Astrocyte (in vitro differentiated cells and primary cell): ENCODE results near the gene TOP2B. TPM values are rescaled to one million over a fixed set of nuclear protein-coding genes. Genes with fewer than 3 reads are reported as not detected.

Experiments used
- DNase-seq: peaks from one replicate; pipeline ENCODE4 v3.0.0-alpha.2; 2010; ENCODE audit warnings: low read depth
- FAIRE-seq: peaks from 2 replicates; lab custom pipeline; 2011; peaks lifted over from hg19 to GRCh38; lab: Jason Lieb, UNC
- H2AFZ ChIP-seq: 2 replicates; pipeline ENCODE4 v1.6.0; 2012; ENCODE audit warnings: low read depth, low read length, inconsistent platforms
- H3K27ac ChIP-seq: 2 replicates; pipeline ENCODE4 v1.5.1; 2011; ENCODE audit warnings: low read depth, low read length, inconsistent platforms
- H3K27me3 ChIP-seq: 2 replicates; pipeline ENCODE4 v1.6.0; 2011; ENCODE audit warnings: low read length, inconsistent platforms; ENCODE audit not compliant: insufficient read depth
- H3K36me3 ChIP-seq: 2 replicates; pipeline ENCODE4 v1.5.1; 2011; ENCODE audit warnings: low read length, inconsistent platforms; ENCODE audit not compliant: insufficient read depth
- H3K4me1 ChIP-seq: 2 replicates; pipeline ENCODE4 v1.5.1; 2011; ENCODE audit warnings: low read length, inconsistent platforms; ENCODE audit not compliant: insufficient read depth
- H3K4me2 ChIP-seq: 2 replicates; pipeline ENCODE4 v1.6.0; 2012; ENCODE audit warnings: low read length, inconsistent platforms
- H3K4me3 ChIP-seq: 2 replicates; pipeline ENCODE4 v1.5.1; 2011; ENCODE audit warnings: low read depth, mild to moderate bottlenecking, low read length, inconsistent platforms; ENCODE audit not compliant: insufficient read depth
- H3K79me2 ChIP-seq: 2 replicates; pipeline ENCODE4 v1.6.0; 2012; ENCODE audit warnings: mild to moderate bottlenecking, low read length, inconsistent platforms; ENCODE audit not compliant: insufficient read depth
- H3K9ac ChIP-seq: 2 replicates; pipeline ENCODE4 v1.6.0; 2012; ENCODE audit warnings: mild to moderate bottlenecking, low read length, inconsistent platforms
- H3K9me3 ChIP-seq: 2 replicates; pipeline ENCODE4 v1.5.1; 2012; ENCODE audit warnings: low read depth, mild to moderate bottlenecking, low read length, inconsistent platforms; ENCODE audit not compliant: insufficient read depth
- H4K20me1 ChIP-seq: 2 replicates; pipeline ENCODE4 v1.6.0; 2012; ENCODE audit warnings: low read length, inconsistent platforms; ENCODE audit not compliant: insufficient read depth
- H3K27ac Mint-ChIP-seq: one replicate; pipeline ENCODE4 v1.8.0; 2021; ENCODE audit warnings: mild to moderate bottlenecking, mixed read lengths; ENCODE audit not compliant: unreplicated experiment
- H3K27me3 Mint-ChIP-seq: one replicate; pipeline ENCODE4 v1.8.0; 2021; ENCODE audit warnings: low read depth, mixed read lengths; ENCODE audit not compliant: unreplicated experiment
- H3K36me3 Mint-ChIP-seq: one replicate; pipeline ENCODE4 v1.8.0; 2021; ENCODE audit warnings: low read depth, mixed read lengths; ENCODE audit not compliant: unreplicated experiment
- H3K4me1 Mint-ChIP-seq: one replicate; pipeline ENCODE4 v1.8.0; 2021; ENCODE audit warnings: low read depth, mixed read lengths; ENCODE audit not compliant: unreplicated experiment
- H3K4me3 Mint-ChIP-seq: one replicate; pipeline ENCODE4 v1.8.0; 2021; ENCODE audit warnings: mild to moderate bottlenecking, moderate library complexity, mixed read lengths; ENCODE audit not compliant: unreplicated experiment
- H3K9me3 Mint-ChIP-seq: one replicate; pipeline ENCODE4 v1.8.0; 2021; ENCODE audit warnings: mild to moderate bottlenecking, mixed read lengths; ENCODE audit not compliant: unreplicated experiment
- CTCF ChIP-seq: IDR thresholded peaks from 2 replicates; pipeline ENCODE4 v1.5.1; 2011; ENCODE audit warnings: low read depth, mild to moderate bottlenecking, inconsistent platforms, low read length, moderate library complexity; ENCODE audit not compliant: insufficient read depth
- EZH2 ChIP-seq: IDR thresholded peaks from 2 replicates; pipeline ENCODE4 v1.6.1; 2012; ENCODE audit warnings: mild to moderate bottlenecking, low read length, inconsistent platforms; ENCODE audit not compliant: insufficient read depth
- total RNA-seq: library from RNA; stranded (reverse); gene quantifications from 2 replicates; pipeline ENCODE4 v1.2.1, GENCODE V29; 2021

TOP2B gene
- total RNA-seq, 1 donor from 2014 or later = 91.4 TPM

DNA sequence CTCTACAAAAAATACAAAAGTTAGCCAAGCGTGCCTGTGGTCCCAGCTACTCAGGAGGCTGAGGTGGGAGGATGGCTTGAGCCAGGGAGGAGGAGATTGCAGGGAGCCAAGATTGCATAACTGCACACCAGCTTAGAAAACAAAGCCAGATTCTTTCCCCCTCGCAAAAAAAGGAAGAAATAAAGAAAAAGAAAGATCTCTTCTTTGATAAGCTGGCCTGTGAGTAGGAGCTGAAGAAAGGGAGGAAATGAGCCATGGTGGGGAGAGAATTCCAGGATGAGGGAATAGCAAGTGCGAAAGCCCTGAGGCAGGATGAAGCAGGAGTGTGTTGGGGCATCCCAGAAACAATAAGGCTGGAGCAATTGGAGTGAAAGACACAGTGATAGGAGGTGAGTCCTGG lies 24.5 kb upstream of the TOP2B start:
- DNase-seq (no peak), FAIRE-seq (no peak)
- no peak overlapping the region for H3K4me3 Mint-ChIP-seq
- H3K36me3 Mint-ChIP-seq = no peaks in the 10 kb centered on the region
- no peak overlapping the region for H3K4me3 ChIP-seq
- H3K27me3 ChIP-seq = no peaks in the 10 kb centered on the region
- H3K27ac Mint-ChIP-seq = peak overlapping the region; percentile 16
- no peak for TF ChIP-seq EZH2
- TF ChIP-seq CTCF = no peak
- no peaks in the 10 kb centered on the region for H4K20me1 ChIP-seq
- no peaks in the 10 kb centered on the region for H3K36me3 ChIP-seq
- peaks cover 8% of the 10 kb centered on the region for H3K27me3 Mint-ChIP-seq
- no peak overlapping the region for H2AFZ ChIP-seq
- no peak overlapping the region for H3K4me2 ChIP-seq
- H3K4me1 ChIP-seq = no peaks in the 10 kb centered on the region
- H3K79me2 ChIP-seq = no peaks in the 10 kb centered on the region
- no peak overlapping the region for H3K9ac ChIP-seq
- H3K9me3 ChIP-seq = no peaks in the 10 kb centered on the region
- no peak overlapping the region for H3K27ac ChIP-seq
- H3K9me3 Mint-ChIP-seq = no peaks in the 10 kb centered on the region
- H3K4me1 Mint-ChIP-seq = peaks cover 4% of the 10 kb centered on the region

- Histone ChIP-seq H3K9ac (no peak overlapping the region), H3K27me3 (no peaks in the 10 kb centered on the region), H3K4me1 (no peaks in the 10 kb centered on the region), H3K27ac (no peak overlapping the region), H4K20me1 (no peaks in the 10 kb centered on the region), H3K4me2 (no peak overlapping the region), H3K4me3 (no peak overlapping the region), H3K9me3 (no peaks in the 10 kb centered on the region), H3K79me2 (no peaks in the 10 kb centered on the region), H2AFZ (no peak overlapping the region), H3K36me3 (no peaks in the 10 kb centered on the region)
- no peak for FAIRE-seq
- no peak for TF ChIP-seq CTCF
- no peak for TF ChIP-seq EZH2
- no peaks in the 10 kb centered on the region for H3K36me3 Mint-ChIP-seq
- no peak for DNase-seq
- H3K27me3 Mint-ChIP-seq = peaks cover 8% of the 10 kb centered on the region
- H3K4me3 Mint-ChIP-seq = no peak overlapping the region
- no peak overlapping the region for H3K27ac Mint-ChIP-seq
- peaks cover 4% of the 10 kb centered on the region for H3K4me1 Mint-ChIP-seq
- no peaks in the 10 kb centered on the region for H3K9me3 Mint-ChIP-seq
These were observed 23.0 kb upstream of the TOP2B start for GRCh38 chr3:25687742-25688141.

DNA sequence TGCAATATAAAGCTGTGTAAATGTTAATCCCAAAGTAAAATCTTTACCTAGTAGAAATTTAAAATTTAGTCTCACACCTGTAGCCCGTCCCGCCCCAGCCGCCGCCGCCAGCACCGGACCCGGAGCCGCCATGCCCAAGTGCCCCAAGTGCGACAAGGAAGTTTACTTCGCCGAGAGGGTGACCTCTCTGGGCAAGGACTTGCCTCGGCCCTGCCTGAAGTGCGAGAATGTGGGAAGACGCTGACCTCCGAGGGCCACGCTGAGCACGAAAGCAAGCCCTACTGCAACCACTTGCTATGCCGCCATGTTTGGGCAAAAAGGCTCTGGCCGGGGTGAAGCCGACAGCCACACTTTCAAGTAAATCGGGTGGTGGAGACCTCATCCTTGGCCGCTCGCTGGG lies 22.1 kb upstream of the TOP2B start:
- no peaks in the 10 kb centered on the region for H4K20me1 ChIP-seq
- FAIRE-seq = no peak
- Mint-ChIP-seq H3K36me3 (no peaks in the 10 kb centered on the region), H3K9me3 (no peaks in the 10 kb centered on the region), H3K27me3 (peaks cover 7% of the 10 kb centered on the region), H3K27ac (no peak overlapping the region), H3K4me3 (no peak overlapping the region), H3K4me1 (peaks cover 4% of the 10 kb centered on the region)
- no peaks in the 10 kb centered on the region for H3K4me1 ChIP-seq
- no peak for TF ChIP-seq EZH2
- no peak for TF ChIP-seq CTCF
- H3K27me3 ChIP-seq = no peaks in the 10 kb centered on the region
- H3K79me2 ChIP-seq = no peaks in the 10 kb centered on the region
- H3K27ac ChIP-seq = no peak overlapping the region
- H3K4me3 ChIP-seq = no peak overlapping the region
- H2AFZ ChIP-seq = no peak overlapping the region
- H3K4me2 ChIP-seq = no peak overlapping the region
- no peak overlapping the region for H3K9ac ChIP-seq
- no peaks in the 10 kb centered on the region for H3K9me3 ChIP-seq
- H3K36me3 ChIP-seq = no peaks in the 10 kb centered on the region
- DNase-seq = no peak
